CD4-positive, alpha-beta T cell treated with Interleukin-2 at 100 ng/mL for 4 hours (primary cell): ENCODE results near the gene LMOD3.

Experiments
- DNase-seq: peaks from one replicate; pipeline ENCODE4 v3.0.0-alpha.2; 2020; ENCODE audit warnings: low spot score

Gene LMOD3

DNA sequence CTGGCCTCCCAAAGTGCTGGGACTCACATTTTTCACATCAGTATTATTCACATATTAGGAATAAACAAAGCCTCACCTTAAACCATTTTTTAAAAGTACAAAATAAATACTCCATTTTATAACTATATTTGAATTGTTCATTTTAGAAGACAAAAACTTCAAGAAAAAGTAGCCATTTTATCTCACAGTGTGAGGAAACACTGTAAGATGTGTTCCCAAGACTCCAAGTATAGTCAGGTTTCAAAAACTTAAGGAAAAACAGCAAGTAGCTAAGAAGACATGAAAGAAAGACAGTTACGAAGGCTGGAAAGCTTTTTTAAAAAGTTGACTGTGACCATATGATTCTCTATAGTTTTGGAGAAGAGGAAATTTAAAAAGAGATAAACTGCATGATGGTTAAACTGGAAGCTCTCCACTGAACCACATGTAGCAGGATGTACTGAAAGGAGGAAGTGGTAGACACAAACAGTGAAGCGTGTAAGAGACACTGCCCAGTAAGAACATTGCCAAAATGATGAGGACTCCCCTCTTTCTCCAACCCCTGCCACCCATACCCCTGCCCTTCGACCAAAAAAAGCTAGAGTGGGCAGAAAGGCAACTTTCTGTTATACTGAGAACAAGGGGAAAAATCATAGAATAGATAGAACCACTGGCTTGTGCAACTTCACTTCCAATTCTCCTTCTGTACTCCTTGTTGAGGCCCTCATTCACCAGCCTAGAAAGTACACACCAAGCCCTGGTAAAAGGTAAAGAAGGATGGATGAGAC lies 64.0 kb downstream of the LMOD3 start:
- peak; percentile 45 for DNase-seq
